Tibial nerve (tissue), 4 donors: ENCODE measurements around the gene PHF21B. TPM values are rescaled to one million over a fixed set of nuclear protein-coding genes. Genes with fewer than 3 reads are reported as not detected.

ENCODE experiments used
- DNase-seq, 2 donors: peaks; one replicate each; pipeline ENCODE4 v3.0.0-alpha.2; 2019; ENCODE audit warnings: low spot score in 2 of 2
- H3K27ac ChIP-seq, 4 donors: fragments of 200-600 bp; sonication (generic) in 3 of 4; one replicate each; pipeline ENCODE4 v1.5.1; 2017 to 2019; ENCODE audit warnings: mild to moderate bottlenecking in 1 of 4
- H3K27me3 ChIP-seq, 2 donors: fragments of 200-600 bp; sonication (generic) in 1 of 2; one replicate each; pipeline versions ENCODE4 v1.5.1 to v1.6.0; 2017 to 2019
- H3K36me3 ChIP-seq, 3 donors: fragments of 200-600 bp; sonication (generic); one replicate each; pipeline ENCODE4 v1.5.1; 2018 to 2019
- H3K4me1 ChIP-seq, 4 donors: fragments of 200-600 bp; sonication (generic) in 3 of 4; one replicate each; pipeline ENCODE4 v1.5.1; 2017 to 2019
- H3K4me3 ChIP-seq, 4 donors: fragments of 200-600 bp; sonication (generic) in 3 of 4; one replicate each; pipeline ENCODE4 v1.5.1; 2017 to 2019; ENCODE audit warnings: mild to moderate bottlenecking in 1 of 4, moderate library complexity in 1 of 4
- H3K9me3 ChIP-seq, 4 donors: fragments of 200-600 bp; sonication (generic) in 3 of 4; one replicate each; pipeline ENCODE4 v1.5.1; 2017 to 2019
- EP300 ChIP-seq, 2 donors: sonication (generic); formaldehyde crosslinking; IDR thresholded peaks; one replicate each; pipeline ENCODE4 v1.6.1; 2017; ENCODE audit warnings: antibody characterized with exemption in 2 of 2, mild to moderate bottlenecking in 1 of 2
- POLR2A ChIP-seq, 2 donors: fragments of 450-650 bp; IDR thresholded peaks; one replicate each; pipeline ENCODE4 v1.6.1; 2017; ENCODE audit warnings: antibody characterized with exemption in 2 of 2, mild to moderate bottlenecking in 2 of 2, moderate library complexity in 2 of 2
- WGBS, 2 donors: methylation state at CpG; one replicate each; pipeline ENCODE4 v1.1.5; 2018; 5-methylcytosine and 5-hydroxymethylcytosine counted together
- total RNA-seq, 4 donors: library from RNA; depleted of rRNA; stranded (reverse); fragments of >200 nt; gene quantifications; one replicate each; pipeline ENCODE4 v1.1.0, GENCODE V29; 2016
- TF ChIP-seq, protein P1 (sequence below), 5 experiments: fragments of 200-600 bp in 3 of 5; fragments of 450-650 bp in 2 of 5; sonication (generic) in 3 of 5; IDR thresholded peaks; one replicate each; pipeline ENCODE4 v1.5.1; 2016 to 2019; ENCODE audit warnings: antibody characterized with exemption in 5 of 5, mild to moderate bottlenecking in 3 of 5, moderate library complexity in 2 of 5

Gene PHF21B
- total RNA-seq, 4 donors from 2014 or later: 0.39 to 4.2 (median 0.90) TPM; not detected in 1

DNA sequence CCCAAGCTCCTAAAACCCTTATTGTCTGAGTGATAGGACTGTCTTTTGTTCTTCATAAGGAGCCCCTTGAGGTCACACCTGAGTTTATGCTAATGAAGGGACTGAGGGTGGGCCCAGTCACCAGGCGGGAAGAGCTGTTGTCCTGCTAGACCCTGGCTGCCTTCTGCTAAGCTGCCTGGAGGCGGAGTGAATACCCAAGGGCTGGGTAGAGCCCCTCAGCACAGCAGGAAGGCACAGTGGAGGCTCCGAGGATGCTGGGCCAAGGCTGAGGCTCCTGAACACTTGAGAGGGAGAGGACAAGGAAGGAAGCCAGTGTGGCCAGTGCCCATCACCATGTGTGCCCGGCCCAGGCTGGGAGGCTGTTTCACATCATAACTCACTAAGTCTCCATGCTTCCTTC is 4.8 kb upstream of the PHF21B start:
- Histone ChIP-seq H3K27me3 (peaks cover 0 to 44% of the 10 kb centered on the region in 2 donors), H3K36me3 (no peaks in the 10 kb centered on the region)

DNA sequence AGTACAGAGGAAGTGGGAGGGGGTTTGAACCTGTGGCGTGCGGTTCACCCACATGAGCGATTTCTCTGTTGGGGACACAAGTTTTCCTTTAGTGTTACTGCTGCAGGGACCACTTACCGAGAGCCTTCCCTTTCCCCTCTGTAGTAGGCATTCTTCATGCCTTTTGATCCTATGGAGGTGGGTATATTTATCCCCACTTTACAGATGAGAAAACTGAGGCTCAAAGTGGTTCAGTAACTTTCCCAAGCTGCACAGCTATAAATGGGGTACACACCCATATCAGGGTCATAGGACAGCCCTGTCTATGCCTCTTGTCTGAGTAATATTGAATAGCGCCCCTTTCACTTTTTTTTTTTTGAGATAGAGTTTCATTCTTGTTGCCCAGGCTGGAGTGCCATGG is 3.3 kb upstream of the PHF21B start:
- Histone ChIP-seq H3K4me1 (peaks cover 0 to 26% (median 15%) of the 10 kb centered on the region in 4 donors), H3K9me3 (no peaks in the 10 kb centered on the region), H3K27ac (no peak overlapping the region), H3K36me3 (no peaks in the 10 kb centered on the region), H3K4me3 (no peak overlapping the region), H3K27me3 (peaks cover 0 to 52% of the 10 kb centered on the region in 2 donors)
- TF ChIP-seq, protein P1, sequence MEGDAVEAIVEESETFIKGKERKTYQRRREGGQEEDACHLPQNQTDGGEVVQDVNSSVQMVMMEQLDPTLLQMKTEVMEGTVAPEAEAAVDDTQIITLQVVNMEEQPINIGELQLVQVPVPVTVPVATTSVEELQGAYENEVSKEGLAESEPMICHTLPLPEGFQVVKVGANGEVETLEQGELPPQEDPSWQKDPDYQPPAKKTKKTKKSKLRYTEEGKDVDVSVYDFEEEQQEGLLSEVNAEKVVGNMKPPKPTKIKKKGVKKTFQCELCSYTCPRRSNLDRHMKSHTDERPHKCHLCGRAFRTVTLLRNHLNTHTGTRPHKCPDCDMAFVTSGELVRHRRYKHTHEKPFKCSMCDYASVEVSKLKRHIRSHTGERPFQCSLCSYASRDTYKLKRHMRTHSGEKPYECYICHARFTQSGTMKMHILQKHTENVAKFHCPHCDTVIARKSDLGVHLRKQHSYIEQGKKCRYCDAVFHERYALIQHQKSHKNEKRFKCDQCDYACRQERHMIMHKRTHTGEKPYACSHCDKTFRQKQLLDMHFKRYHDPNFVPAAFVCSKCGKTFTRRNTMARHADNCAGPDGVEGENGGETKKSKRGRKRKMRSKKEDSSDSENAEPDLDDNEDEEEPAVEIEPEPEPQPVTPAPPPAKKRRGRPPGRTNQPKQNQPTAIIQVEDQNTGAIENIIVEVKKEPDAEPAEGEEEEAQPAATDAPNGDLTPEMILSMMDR (IDR thresholded peaks at IDR 0.05): no peak
- DNase-seq: no peak
- 83 to 92% methylated on average over 5 of the region's 5 CpGs for WGBS, 2 donors

More for the DNA sequence above, 4.8 kb upstream of the PHF21B start:
- no peak for TF ChIP-seq POLR2A (IDR thresholded peaks at IDR 0.05)
- no peak for TF ChIP-seq EP300 (IDR thresholded peaks at IDR 0.05)
- TF ChIP-seq, protein P1 (IDR thresholded peaks at IDR 0.05): no peak
- DNase-seq: no peak
- Histone ChIP-seq H3K9me3 (no peaks in the 10 kb centered on the region), H3K27ac (no peak overlapping the region), H3K4me1 (peaks cover 0 to 12% (median 8%) of the 10 kb centered on the region in 4 donors), H3K4me3 (no peak overlapping the region)
- WGBS, 2 donors: 45 to 50% methylated on average over 4 of the region's 4 CpGs

DNA sequence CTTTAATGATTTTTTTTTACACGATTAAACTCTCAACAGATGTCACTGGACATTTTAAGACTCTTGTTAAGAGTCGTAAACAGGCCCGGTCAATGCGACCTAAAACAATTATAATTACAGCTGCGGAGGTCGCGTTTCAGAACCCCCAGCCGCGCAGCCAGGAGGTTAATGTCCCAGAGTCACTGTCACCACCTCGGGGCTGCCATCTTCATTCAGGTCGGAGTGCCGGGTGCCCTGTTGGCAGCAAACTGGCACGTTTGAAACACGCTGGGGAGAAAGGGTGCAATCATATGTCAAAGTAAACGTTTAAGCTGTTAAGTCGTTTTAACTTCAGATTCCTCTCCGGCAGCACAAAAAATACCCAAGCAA is 711 bp upstream of the PHF21B start:
- Histone ChIP-seq H3K27me3 (peaks cover 0 to 52% of the 10 kb centered on the region in 2 donors), H3K4me3 (peak overlapping the region; percentile 37 to 66 (median 45)), H3K27ac (peak overlapping the region in 1 of 4 donors; percentile 61), H3K4me1 (peaks cover 0 to 46% (median 21%) of the 10 kb centered on the region in 4 donors), H3K36me3 (no peaks in the 10 kb centered on the region), H3K9me3 (no peaks in the 10 kb centered on the region)
- WGBS, 2 donors: 2 to 3% methylated on average over 17 of the region's 17 CpGs
- DNase-seq: no peak
- TF ChIP-seq POLR2A (IDR thresholded peaks at IDR 0.05) (no peak), EP300 (IDR thresholded peaks at IDR 0.05) (no peak)
- TF ChIP-seq, protein P1 (IDR thresholded peaks at IDR 0.05): no peak

DNA sequence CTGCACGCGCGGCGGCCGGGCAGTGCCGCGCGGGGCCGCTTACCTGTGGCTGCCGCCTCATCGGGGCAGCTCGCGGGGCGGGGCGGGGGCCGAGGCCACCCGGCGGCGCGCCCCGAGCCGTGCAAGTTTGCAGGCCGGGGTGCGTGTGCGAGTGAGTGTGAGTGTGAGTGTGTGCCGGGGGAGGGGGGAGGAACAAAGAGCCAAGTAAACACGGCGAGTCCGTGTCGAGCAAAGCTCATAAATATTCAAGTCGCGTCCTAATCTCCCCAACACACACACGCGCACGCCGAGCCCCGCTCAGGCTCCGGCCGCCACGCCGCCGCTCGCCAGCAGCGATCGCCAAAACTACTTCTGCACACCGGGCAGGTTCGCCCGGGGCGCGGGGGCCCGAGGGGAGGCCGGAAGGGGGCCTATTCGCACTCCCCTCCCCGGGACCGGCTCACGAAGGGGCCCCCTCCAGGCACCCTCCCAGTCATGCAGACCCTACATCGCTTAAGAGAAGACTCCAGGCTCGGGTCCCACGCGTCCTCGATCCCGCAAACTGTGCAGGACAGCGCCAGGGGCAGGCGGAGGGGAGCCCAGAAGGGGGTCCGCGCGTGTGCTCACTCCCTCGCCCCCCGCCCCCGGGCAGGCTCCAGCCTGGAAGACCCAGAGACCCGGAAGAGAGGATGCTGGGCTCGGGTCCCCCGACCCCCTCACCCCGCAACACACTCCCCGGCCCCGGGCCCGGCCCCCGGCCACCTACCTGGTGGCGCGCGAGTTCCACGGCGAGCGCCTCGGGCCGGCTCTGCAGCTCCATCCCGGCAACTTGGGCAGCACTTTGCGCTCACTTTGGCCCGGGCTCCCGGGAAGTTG is 827 bp downstream of the PHF21B start:
- peak overlapping the region in 1 of 4 donors; percentile 84 for H3K27ac ChIP-seq
- WGBS, 2 donors: 1% methylated on average over 24 of the region's 90 CpGs; no CpG with 5 or more reads in 1 of the 2 donors

More for the DNA sequence above, 827 bp downstream of the PHF21B start:
- peaks cover 0 to 46% (median 21%) of the 10 kb centered on the region in 4 donors for H3K4me1 ChIP-seq
- peaks cover 0 to 44% of the 10 kb centered on the region in 2 donors for H3K27me3 ChIP-seq
- H3K36me3 ChIP-seq: no peaks in the 10 kb centered on the region
- TF ChIP-seq, protein P1 (IDR thresholded peaks at IDR 0.05): no peak
- TF ChIP-seq POLR2A (IDR thresholded peaks at IDR 0.05) (no peak), EP300 (IDR thresholded peaks at IDR 0.05) (no peak)
- DNase-seq: no peak
- H3K4me3 ChIP-seq: peak overlapping the region; percentile 33 to 66 (median 36)
- H3K9me3 ChIP-seq: no peaks in the 10 kb centered on the region
